Stomach (tissue), 9 donors: ENCODE measurements around the gene UBE2Z. TPM values are rescaled to one million over a fixed set of nuclear protein-coding genes. Genes with fewer than 3 reads are reported as not detected.

ENCODE experiments used
- DNase-seq, 2 donors: peaks; one replicate each; pipeline versions ENCODE4 v3.0.0 to v3.0.0-alpha.2; 2013 to 2019
- H3K27ac ChIP-seq, 5 donors: fragments of 200-600 bp in 4 of 5; sonication (generic) in 4 of 5; one replicate each; pipeline ENCODE4 v1.5.1; 2013 to 2019; ENCODE audit warnings: mild to moderate bottlenecking in 1 of 5, moderate library complexity in 1 of 5
- H3K27me3 ChIP-seq, 3 donors: fragments of 200-600 bp; sonication (generic); one replicate each; pipeline ENCODE4 v1.5.1; 2017 to 2019; ENCODE audit warnings: mixed run types in 1 of 3
- H3K36me3 ChIP-seq, 4 donors: fragments of 200-600 bp; sonication (generic); 1 replicate in 3 of 4; 2 replicates in 1 of 4; pipeline ENCODE4 v1.5.1; 2016 to 2019
- H3K4me1 ChIP-seq, 4 donors: fragments of 200-600 bp; sonication (generic); one replicate each; pipeline ENCODE4 v1.5.1; 2016 to 2019
- H3K4me3 ChIP-seq, 4 donors: fragments of 200-600 bp; sonication (generic) in 3 of 4; one replicate each; pipeline ENCODE4 v1.5.1; 2016 to 2019; ENCODE audit warnings: mild to moderate bottlenecking in 1 of 4
- H3K9me3 ChIP-seq, 4 donors: fragments of 200-600 bp; sonication (generic); one replicate each; pipeline ENCODE4 v1.5.1; 2016 to 2019
- CTCF ChIP-seq, 7 experiments: fragments of 450-650 bp in 4 of 7; fragments of 200-600 bp in 3 of 7; sonication (generic) in 3 of 7; IDR thresholded peaks; one replicate each; pipeline ENCODE4 v1.5.1; 2016 to 2019; ENCODE audit warnings: antibody characterized with exemption in 7 of 7, control low read depth in 2 of 7, mild to moderate bottlenecking in 1 of 7
- EP300 ChIP-seq: sonication (generic); formaldehyde crosslinking; IDR thresholded peaks from one replicate; pipeline ENCODE4 v1.6.1; 2017; ENCODE audit warnings: antibody characterized with exemption
- POLR2A ChIP-seq, 4 donors: fragments of 450-650 bp; IDR thresholded peaks; one replicate each; pipeline ENCODE4 v1.6.1; 2016; ENCODE audit warnings: antibody characterized with exemption in 4 of 4, control low read depth in 2 of 4, mild to moderate bottlenecking in 1 of 4, moderate library complexity in 1 of 4
- POLR2AphosphoS5 ChIP-seq, 3 donors: sonication (generic); formaldehyde crosslinking; IDR thresholded peaks; one replicate each; pipeline ENCODE4 v1.6.1; 2016; ENCODE audit warnings: antibody characterized with exemption in 3 of 3
- WGBS, 5 donors: extraction: QIAGEN DNeasy Blood & Tissue Kit in 3 of 5; methylation state at CpG; one replicate each; pipeline versions ENCODE4 v1.1.5 to v1.1.7; 2013 to 2018; 5-methylcytosine and 5-hydroxymethylcytosine counted together
- intact Hi-C: fragments of 100-400 bp; cut with DNase I; formaldehyde crosslinking; loops from one replicate; pipeline ENCODE4 v1.15.1; 2023; ENCODE audit warnings: low total_unique reads
- polyA plus RNA-seq, 3 donors: library from polyadenylated mRNA; stranded (reverse); fragments of 200-250 nt; gene quantifications; one replicate each; pipeline ENCODE4 v1.2.3, GENCODE V29; 2013
- total RNA-seq, 5 donors: library from RNA; depleted of rRNA; stranded (reverse); fragments of >200 nt; gene quantifications; one replicate each; pipeline versions ENCODE4 v1.1.0 to v1.2.3, GENCODE V29; 2014 to 2016
- donor health status: healthy with polysubstance abuse.
- donor health status: Bipolar disorder and iron deficiency.
- donor health status: healthy.

Gene UBE2Z
- total and polyA plus RNA-seq, 8 donors, result 28.1 to 55.6 (median 37.5) TPM

GRCh38 chr17:48928876-48929811, 20.9 kb downstream of the UBE2Z start:
- Histone ChIP-seq H3K27me3 (no peaks in the 10 kb centered on the region), H3K4me3 (no peak overlapping the region), H3K36me3 (peaks cover 62 to 100% (median 100%) of the 10 kb centered on the region in 4 donors), H3K4me1 (peaks cover 0 to 8% (median 0%) of the 10 kb centered on the region in 4 donors), H3K27ac (no peak overlapping the region), H3K9me3 (no peaks in the 10 kb centered on the region)
- WGBS, 5 donors, result 76 to 90% (median 81%) methylated on average over 4 to 6 of the region's 6 CpGs
- no peak for DNase-seq
- intact Hi-C loops, result no loop called here
- TF ChIP-seq CTCF (IDR thresholded peaks at IDR 0.05) (no peak), POLR2AphosphoS5 (IDR thresholded peaks at IDR 0.05) (peak in 1 of 3 donors; percentile 13)

GRCh38 chr17:48929812-48930165, 21.6 kb downstream of the UBE2Z start:
- DNase-seq, result no peak
- no peak for TF ChIP-seq POLR2AphosphoS5 (IDR thresholded peaks at IDR 0.05)
- no peak for TF ChIP-seq EP300
- no peak for TF ChIP-seq POLR2A (IDR thresholded peaks at IDR 0.05)
- no peak for TF ChIP-seq CTCF (IDR thresholded peaks at IDR 0.05)
- Histone ChIP-seq H3K4me1 (peaks cover 0 to 8% (median 0%) of the 10 kb centered on the region in 4 donors), H3K27me3 (no peaks in the 10 kb centered on the region), H3K27ac (no peak overlapping the region), H3K4me3 (no peak overlapping the region), H3K9me3 (no peaks in the 10 kb centered on the region), H3K36me3 (peaks cover 62 to 100% (median 100%) of the 10 kb centered on the region in 4 donors)
- 25 to 52% (median 32%) methylated on average over 1 of the region's 1 CpG for whole genome bisulfite sequencing, 5 donors
- intact Hi-C loops, result no loop called here

GRCh38 chr17:48930435-48930873, 22.2 kb downstream of the UBE2Z start:
- DNase-seq, result no peak
- H3K27me3 ChIP-seq, result no peaks in the 10 kb centered on the region
- H3K27ac ChIP-seq, result no peak overlapping the region
- intact Hi-C loops, result no loop called here
- H3K4me1 ChIP-seq, result peaks cover 0 to 8% (median 0%) of the 10 kb centered on the region in 4 donors
- TF ChIP-seq CTCF (IDR thresholded peaks at IDR 0.05), result no peak
- TF ChIP-seq POLR2AphosphoS5 (IDR thresholded peaks at IDR 0.05), result no peak
- no peak for TF ChIP-seq EP300
- TF ChIP-seq POLR2A (IDR thresholded peaks at IDR 0.05), result no peak
- WGBS, 5 donors, result 42 to 71% (median 62%) methylated on average over 3 of the region's 3 CpGs
- H3K4me3 ChIP-seq, result no peak overlapping the region
- no peaks in the 10 kb centered on the region for H3K9me3 ChIP-seq
- H3K36me3 ChIP-seq, result peaks cover 59 to 100% (median 98%) of the 10 kb centered on the region in 4 donors

- Histone ChIP-seq H3K4me1 (peaks cover 0 to 7% (median 0%) of the 10 kb centered on the region in 4 donors), H3K4me3 (no peak overlapping the region), H3K9me3 (no peaks in the 10 kb centered on the region), H3K27me3 (no peaks in the 10 kb centered on the region), H3K27ac (no peak overlapping the region), H3K36me3 (peaks cover 55 to 100% (median 98%) of the 10 kb centered on the region in 4 donors)
- no peak for TF ChIP-seq CTCF (IDR thresholded peaks at IDR 0.05)
- TF ChIP-seq POLR2AphosphoS5 (IDR thresholded peaks at IDR 0.05), result no peak
- no peak for TF ChIP-seq POLR2A (IDR thresholded peaks at IDR 0.05)
- no peak for TF ChIP-seq EP300
- DNase-seq, result no peak
- intact Hi-C loops, result no loop called here
- 82 to 95% (median 92%) methylated on average over 6 of the region's 6 CpGs for WGBS, 5 donors
Observed at GRCh38 chr17:48933035-48933434, 24.8 kb downstream of the UBE2Z start.
